ENCODE data around the gene EYS. TPM values are rescaled to one million over a fixed set of nuclear protein-coding genes. Genes with fewer than 3 reads are reported as not detected.

Gene EYS
- total and polyA plus RNA-seq, 2 of the 8 experiments (the other 6 are each of a cell fraction or from before 2014, with no cell fraction given): 0.05 to 0.13 TPM

DNA sequence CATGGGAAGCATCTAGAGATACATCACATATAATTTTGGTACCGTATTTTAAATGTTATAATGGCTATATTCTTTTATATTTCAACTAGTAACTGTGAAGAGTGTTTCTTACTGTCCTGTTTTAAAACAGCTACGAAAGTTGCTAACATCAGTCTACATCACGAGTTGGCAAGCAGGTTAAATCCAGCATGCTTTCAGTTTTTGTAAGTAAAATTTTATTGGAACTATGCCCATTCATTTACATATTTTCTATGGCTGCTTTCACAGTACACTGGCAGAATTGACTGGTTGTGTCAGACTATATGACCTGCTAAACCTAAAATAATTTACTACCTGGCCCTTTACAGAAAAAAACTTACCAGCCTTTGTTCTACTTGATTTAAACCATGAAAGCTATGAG is 1593.3 kb downstream of the EYS start:
- no peak for TF ChIP-seq ATF3 (IDR thresholded peaks at IDR 0.05; ENCODE audit: insufficient read depth, low read depth, low read length)
- TF ChIP-seq USF2 (IDR thresholded peaks at IDR 0.05; ENCODE audit: low read length): no peak
- TF ChIP-seq PHF8 (conservative IDR thresholded peaks at IDR 0.05; ENCODE audit: low read depth, low read length): no peak
- no peak for TF ChIP-seq RXRA (IDR thresholded peaks at IDR 0.05; ENCODE audit: insufficient read depth, low read depth, low read length)
- TF ChIP-seq TBP (IDR thresholded peaks at IDR 0.05; ENCODE audit: low read depth, low read length): no peak
- ChIA-PET CTCF (ENCODE audit: partially characterized antibody) (interaction anchor here (1.6 kb wide), 1 partner anchor 135 kb away, joined by 5 read pairs; no protein-coding TSS in a partner anchor), POLR2A (ENCODE audit: partially characterized antibody) (no interaction called here)
- no peaks in the 10 kb centered on the region for H3K27me3 ChIP-seq (replicated peaks in 1 of 4; ENCODE audit: control insufficient read depth in 3 of 4, extremely low read depth in 1 of 4, insufficient read depth in 3 of 4, low read length in 3 of 4)
- H3K4ac ChIP-seq (replicated peaks; ENCODE audit: insufficient read length, low read depth, low read length): no peak overlapping the region
- H3K9me3 ChIP-seq (ENCODE audit: insufficient read depth in 2 of 2, low read depth in 1 of 2, low read length in 1 of 2): no peaks in the 10 kb centered on the region
- FAIRE-seq: no peak
- no peak overlapping the region for H2BK120ac ChIP-seq (replicated peaks; ENCODE audit: low read depth, low read length)
- no peak overlapping the region for H3K56ac ChIP-seq (replicated peaks; ENCODE audit: insufficient read length, low read depth, low read length)
- no peak overlapping the region for H4K91ac ChIP-seq (replicated peaks; ENCODE audit: insufficient read length, low read length)
- no peaks in the 10 kb centered on the region for H4K20me1 ChIP-seq (replicated peaks in 1 of 2; ENCODE audit: control insufficient read depth in 1 of 2, insufficient read depth in 2 of 2, low read length in 2 of 2)
- H4K8ac ChIP-seq (ENCODE audit: extremely low read depth, insufficient read depth, low read length): no peak overlapping the region
- H4K5ac ChIP-seq (ENCODE audit: insufficient read length, low read depth, low read length): no peak overlapping the region
- H3K27ac ChIP-seq (ENCODE audit: low read depth, low read length): no peak overlapping the region
- no peak for DNase-seq (ENCODE audit: low read depth in 1 of 2, low spot score in 2 of 2)
- H3K23ac ChIP-seq (ENCODE audit: insufficient read length): no peak overlapping the region
- H2AFZ ChIP-seq (ENCODE audit: low read length): no peak overlapping the region
- H3K23me2 ChIP-seq (ENCODE audit: low read depth, low read length): no peaks in the 10 kb centered on the region
- H3K4me1 ChIP-seq (replicated peaks in 1 of 4; ENCODE audit: control insufficient read depth in 3 of 4, insufficient read depth in 4 of 4, low read length in 3 of 4): no peaks in the 10 kb centered on the region
- H2BK5ac ChIP-seq (ENCODE audit: low read depth, low read length): no peak overlapping the region
- no peak overlapping the region for H3K18ac ChIP-seq (ENCODE audit: extremely low read depth, low read length)
- H2AK5ac ChIP-seq (ENCODE audit: low read depth, low read length): no peak overlapping the region
- no peak overlapping the region for H3K14ac ChIP-seq (ENCODE audit: insufficient read length)
- no peak overlapping the region for H3K4me2 ChIP-seq (ENCODE audit: insufficient read depth in 1 of 2, low read depth in 2 of 2, low read length in 2 of 2)
- H3K36me3 ChIP-seq (ENCODE audit: control insufficient read depth in 2 of 4, insufficient read depth in 4 of 4, low read length in 3 of 4): no peaks in the 10 kb centered on the region
- H2BK15ac ChIP-seq (ENCODE audit: low read length): no peak overlapping the region
- H3K4me3 ChIP-seq (ENCODE audit: extremely low read depth in 1 of 4, insufficient read depth in 2 of 4, low read depth in 3 of 4, low read length in 4 of 4): no peak overlapping the region
- H3K9ac ChIP-seq (replicated peaks in 1 of 4; ENCODE audit: extremely low read depth in 1 of 4, low read depth in 3 of 4, low read length in 3 of 4): no peak overlapping the region
- H2BK20ac ChIP-seq (ENCODE audit: low read length): no peak overlapping the region
- no peaks in the 10 kb centered on the region for H3K79me2 ChIP-seq (ENCODE audit: control insufficient read depth in 1 of 2, insufficient read depth in 2 of 2, low read length in 2 of 2)
- no peaks in the 10 kb centered on the region for H3K79me1 ChIP-seq (ENCODE audit: low read depth, low read length)
- 91% methylated on average over 3 of the region's 3 CpGs; no CpG with 5 or more reads in 1 of the 2 experiments for WGBS, 2 experiments (ENCODE audit: extremely low coverage in 1 of 2, insufficient coverage in 1 of 2, insufficient read length in 1 of 2, insufficient replicate concordance in 2 of 2, low coverage in 1 of 2, low lambda C conversion rate in 2 of 2, missing lambda C conversion rate in 1 of 2)
- H2BK12ac ChIP-seq (ENCODE audit: low read depth, low read length): no peak overlapping the region

All from H1 (cell line).